Gastrocnemius medialis (tissue), 4 donors: ENCODE measurements around the gene ARHGAP12. TPM values are rescaled to one million over a fixed set of nuclear protein-coding genes. Genes with fewer than 3 reads are reported as not detected.

Experiments
- ATAC-seq, 2 donors: fragments of 150-250 bp; one replicate each; pipeline ENCODE4 v1.9.1; 2016
- DNase-seq, 2 donors: peaks; one replicate each; pipeline ENCODE4 v3.0.0-alpha.2; 2019
- H3K27ac ChIP-seq, 4 donors: fragments of 200-600 bp; sonication (generic); 1 replicate in 1 of 4; 2 replicates in 3 of 4; pipeline ENCODE4 v1.5.1; 2016 to 2018; ENCODE audit warnings: mild to moderate bottlenecking in 2 of 4, moderate library complexity in 1 of 4
- H3K27me3 ChIP-seq, 3 donors: fragments of 200-600 bp; sonication (generic) in 2 of 3; 1 replicate in 1 of 3; 2 replicates in 2 of 3; pipeline versions ENCODE4 v1.5.1 to v1.6.0; 2016 to 2019; ENCODE audit warnings: mild to moderate bottlenecking in 1 of 3, moderate library complexity in 1 of 3
- H3K36me3 ChIP-seq, 2 donors: fragments of 200-600 bp; sonication (generic) in 1 of 2; one replicate each; pipeline ENCODE4 v1.5.1; 2017 to 2018
- H3K4me1 ChIP-seq, 2 donors: fragments of 200-600 bp; sonication (generic) in 1 of 2; one replicate each; pipeline ENCODE4 v1.5.1; 2016 to 2017; ENCODE audit warnings: mild to moderate bottlenecking in 2 of 2
- H3K4me3 ChIP-seq, 4 donors: fragments of 200-600 bp; sonication (generic) in 3 of 4; 1 replicate in 1 of 4; 2 replicates in 3 of 4; pipeline ENCODE4 v1.5.1; 2016 to 2019; ENCODE audit warnings: mild to moderate bottlenecking in 2 of 4
- H3K9me3 ChIP-seq, 3 donors: fragments of 200-600 bp; sonication (generic) in 2 of 3; 1 replicate in 1 of 3; 2 replicates in 2 of 3; pipeline ENCODE4 v1.5.1; 2016 to 2019
- CTCF ChIP-seq, 5 experiments: fragments of 450-650 bp in 3 of 5; fragments of 200-600 bp in 2 of 5; sonication (generic) in 2 of 5; IDR thresholded peaks in 4 of 5; conservative IDR thresholded peaks in 1 of 5; 1 replicate in 4 of 5; 2 replicates in 1 of 5; pipeline ENCODE4 v1.5.1; 2016 to 2019; ENCODE audit warnings: antibody characterized with exemption in 5 of 5, mild to moderate bottlenecking in 3 of 5, moderate library complexity in 3 of 5
- POLR2A ChIP-seq, 2 donors: fragments of 450-650 bp; IDR thresholded peaks; one replicate each; pipeline ENCODE4 v1.6.1; 2017; ENCODE audit warnings: antibody characterized with exemption in 2 of 2, mild to moderate bottlenecking in 2 of 2, moderate library complexity in 2 of 2
- in situ Hi-C, 4 donors: fragments of 200-750 bp; cut with MboI; loops; one replicate each; pipeline versions ENCODE4 v1.15.0 to v1.8.0; 2017; ENCODE audit warnings: low sequenced_read_pairs in 4 of 4
- intact Hi-C: fragments of 100-400 bp; cut with DNase I; formaldehyde crosslinking; loops from one replicate; pipeline ENCODE4 v1.15.1; 2023; ENCODE audit warnings: low total_unique reads
- total RNA-seq, 4 donors: library from RNA; depleted of rRNA; stranded (reverse); fragments of >200 nt; gene quantifications; one replicate each; pipeline versions ENCODE4 v1.1.0 to v1.2.3, GENCODE V29; 2016

The ARHGAP12 gene
- total RNA-seq, 4 donors from 2014 or later, result 17.0 to 34.3 (median 21.6) TPM

GRCh38 chr10:31803606-31804351 is 124.9 kb downstream of the ARHGAP12 start:
- ATAC-seq, result no peak
- H3K4me1 ChIP-seq, result peaks cover 21 to 32% of the 10 kb centered on the region in 2 donors
- in situ Hi-C loops, result loop anchor here in 2 of 4 donors (10.0 to 25.0 kb wide), 2 partner anchors 479 to 491 kb away; partner anchors contain the start of gene ZEB1 (in 1 of the 2)

GRCh38 chr10:31799181-31799580 is 129.4 kb downstream of the ARHGAP12 start:
- DNase-seq, result no peak
- in situ Hi-C loops (no loop called here), intact Hi-C loops (no loop called here)
- ATAC-seq, result no peak
- TF ChIP-seq POLR2A (IDR thresholded peaks at IDR 0.05) (no peak), CTCF (IDR thresholded peaks at IDR 0.05 in 4 of 5, conservative IDR thresholded peaks at IDR 0.05 in 1 of 5) (no peak)
- Histone ChIP-seq H3K27me3 (no peaks in the 10 kb centered on the region), H3K36me3 (no peaks in the 10 kb centered on the region), H3K9me3 (no peaks in the 10 kb centered on the region), H3K27ac (no peak overlapping the region), H3K4me3 (no peak overlapping the region), H3K4me1 (no peaks in the 10 kb centered on the region)

More at GRCh38 chr10:31803606-31804351, 124.9 kb downstream of the ARHGAP12 start:
- Histone ChIP-seq H3K4me3 (no peak overlapping the region), H3K27ac (peak overlapping the region in 3 of 4 donors; percentile 42 to 91 (median 45)), H3K9me3 (no peaks in the 10 kb centered on the region), H3K27me3 (no peaks in the 10 kb centered on the region), H3K36me3 (no peaks in the 10 kb centered on the region)
- intact Hi-C loops, result no loop called here
- DNase-seq, result no peak
- TF ChIP-seq CTCF (IDR thresholded peaks at IDR 0.05 in 4 of 5, conservative IDR thresholded peaks at IDR 0.05 in 1 of 5) (no peak), POLR2A (IDR thresholded peaks at IDR 0.05) (no peak)

GRCh38 chr10:31792745-31793144 is 135.9 kb downstream of the ARHGAP12 start:
- no peak for ATAC-seq
- Histone ChIP-seq H3K4me1 (no peaks in the 10 kb centered on the region), H3K27ac (no peak overlapping the region), H3K27me3 (no peaks in the 10 kb centered on the region), H3K36me3 (no peaks in the 10 kb centered on the region), H3K4me3 (no peak overlapping the region), H3K9me3 (no peaks in the 10 kb centered on the region)
- in situ Hi-C loops, result no loop called here
- TF ChIP-seq CTCF (IDR thresholded peaks at IDR 0.05 in 4 of 5, conservative IDR thresholded peaks at IDR 0.05 in 1 of 5), result no peak
- TF ChIP-seq POLR2A (IDR thresholded peaks at IDR 0.05), result no peak
- DNase-seq, result no peak
- intact Hi-C loops, result no loop called here

- in situ Hi-C loops (no loop called here), intact Hi-C loops (no loop called here)
- H3K27ac ChIP-seq, result no peak overlapping the region
- no peaks in the 10 kb centered on the region for H3K4me1 ChIP-seq
- H3K4me3 ChIP-seq, result no peak overlapping the region
- TF ChIP-seq POLR2A (IDR thresholded peaks at IDR 0.05) (no peak), CTCF (IDR thresholded peaks at IDR 0.05 in 4 of 5, conservative IDR thresholded peaks at IDR 0.05 in 1 of 5) (no peak)
- no peaks in the 10 kb centered on the region for H3K36me3 ChIP-seq
- H3K27me3 ChIP-seq, result no peaks in the 10 kb centered on the region
- H3K9me3 ChIP-seq, result no peaks in the 10 kb centered on the region
- DNase-seq (no peak), ATAC-seq (no peak)
Observed at GRCh38 chr10:31789555-31789954, 139.1 kb downstream of the ARHGAP12 start.
